K562 (cell line): ENCODE data around the gene UQCRC2. TPM values are rescaled to one million over a fixed set of nuclear protein-coding genes. Genes with fewer than 3 reads are reported as not detected.

Experiments used
- FOXK1 ChIP-seq: sonication (generic); formaldehyde crosslinking; IDR thresholded peaks from 2 replicates; pipeline ENCODE4 v1.8.0; 2022; ENCODE audit warnings: missing genetic modification reagents, mild to moderate bottlenecking, borderline replicate concordance
- HDAC6 ChIP-seq: IDR thresholded peaks from 2 replicates; pipeline ENCODE4 v1.6.1; 2012; ENCODE audit warnings: low read depth, mild to moderate bottlenecking, control low read depth, inconsistent platforms, low read length, moderate library complexity
- KDM5B ChIP-seq: fragments of 200-600 bp; sonication (generic); IDR thresholded peaks from 2 replicates; pipeline ENCODE4 v1.6.1; 2012; ENCODE audit warnings: low read depth, mild to moderate bottlenecking, moderate library complexity, low read length, control low read depth, inconsistent platforms; ENCODE audit not compliant: insufficient replicate concordance
- MAFK ChIP-seq: IDR thresholded peaks from 2 replicates; pipeline ENCODE4 v1.6.1; 2011; ENCODE audit warnings: low read length, improper control_type of control experiment
- MTA2 ChIP-seq: fragments of 450-650 bp; IDR thresholded peaks from 2 replicates; pipeline ENCODE4 v1.6.1; 2016; ENCODE audit warnings: low read depth
- RBM14 ChIP-seq: fragments of 200-400 bp; formaldehyde crosslinking; IDR thresholded peaks from 2 replicates; pipeline ENCODE4 v1.6.1; 2018; ENCODE audit warnings: low read depth, mild to moderate bottlenecking, low read length, moderate library complexity, borderline replicate concordance; ENCODE audit not compliant: insufficient read depth
- SREBF1 ChIP-seq: fragments of 150-350 bp; IDR thresholded peaks from 2 replicates; pipeline ENCODE4 v1.6.1; 2014; ENCODE audit warnings: antibody characterized with exemption, low read depth, low read length, borderline replicate concordance
- SRSF3 ChIP-seq: fragments of 200-400 bp; formaldehyde crosslinking; IDR thresholded peaks from 2 replicates; pipeline ENCODE4 v1.6.1; 2016; ENCODE audit warnings: mild to moderate bottlenecking, low read length, moderate library complexity; ENCODE audit not compliant: insufficient read depth
- XRCC4 ChIP-seq: IDR thresholded peaks from one replicate; pipeline ENCODE4 v1.6.1; 2011; ENCODE audit not compliant: insufficient read depth, insufficient read length; ENCODE audit errors: extremely low read depth
- ZEB2 ChIP-seq: fragments of 450-650 bp; IDR thresholded peaks from 2 replicates; pipeline ENCODE4 v1.6.1; 2016
- ZFPM2 ChIP-seq: fragments of 250-450 bp; sonication (Bioruptor Pico); IDR thresholded peaks from 2 replicates; pipeline ENCODE4 v1.5.1; 2022; ENCODE audit warnings: mild to moderate bottlenecking
- ZNF23 ChIP-seq: fragments of 250-450 bp; sonication (Bioruptor Pico); IDR thresholded peaks from 2 replicates; pipeline ENCODE4 v1.4.0; 2020; ENCODE audit warnings: mild to moderate bottlenecking
- ZNF274 ChIP-seq: IDR thresholded peaks from 2 replicates; pipeline ENCODE4 v1.6.1; 2011; ENCODE audit warnings: low read depth, mild to moderate bottlenecking, low read length, moderate library complexity, borderline replicate concordance
- ZNF282 ChIP-seq: sonication (generic); formaldehyde crosslinking; IDR thresholded peaks from 2 replicates; pipeline ENCODE4 v1.8.1; 2023; ENCODE audit warnings: missing genetic modification reagents
- ZNF699 ChIP-seq: fragments of 250-450 bp; sonication (Bioruptor Pico); IDR thresholded peaks from 2 replicates; pipeline ENCODE4 v1.8.0; 2021; ENCODE audit warnings: mild to moderate bottlenecking, moderate library complexity; ENCODE audit not compliant: insufficient replicate concordance
- ZNF707 ChIP-seq: fragments of 250-450 bp; sonication (Bioruptor Pico); conservative IDR thresholded peaks from 2 replicates; pipeline ENCODE4 v1.8.0; 2022; ENCODE audit warnings: inconsistent platforms, mild to moderate bottlenecking, moderate library complexity
- ZNF830 ChIP-seq: fragments of 250-450 bp; sonication (Bioruptor Pico); IDR thresholded peaks from 2 replicates; pipeline ENCODE4 v1.5.0; 2021; ENCODE audit warnings: mild to moderate bottlenecking
- polyA plus RNA-seq, 8 experiments: library from polyadenylated mRNA; depleted of rRNA in 4 of 8; stranded (reverse) in 5 of 8; unstranded in 3 of 8; fragments of >200 nt; fragmentation: Nextera tagmentation in 2 of 8; fragmentation: Illumina TruSeq in 1 of 8; extraction: Ambion mirVana in 2 of 8; extraction: Trizol in 1 of 8; gene quantifications; 2 replicates each; pipeline versions ENCODE4 v1.2.1 to v1.2.3, GENCODE V29; 2011 to 2014; ENCODE audit warnings: inconsistent platforms in 1 of 8, missing spikeins in 1 of 8
- total RNA-seq, 7 experiments: library from RNA; depleted of rRNA in 6 of 7; stranded (reverse); fragments of >200 nt in 6 of 7; fragmentation: Illumina TruSeq in 2 of 7; extraction: Trizol in 2 of 7; gene quantifications; 2 replicates each; pipeline versions ENCODE4 v1.2.1 to v1.2.3, GENCODE V29; 2011 to 2021; ENCODE audit warnings: low replicate concordance in 1 of 7
- TF ChIP-seq, protein P1 (sequence below): fragments of 250-450 bp; sonication (Bioruptor Pico); IDR thresholded peaks from 2 replicates; pipeline ENCODE4 v1.4.0; 2020; ENCODE audit warnings: mild to moderate bottlenecking, moderate library complexity
- TF ChIP-seq, protein P2 (sequence below), 2 experiments: fragments of 450-650 bp in 1 of 2; sonication (generic) in 1 of 2; formaldehyde crosslinking; conservative IDR thresholded peaks; 2 replicates each; pipeline versions ENCODE4 v1.4.0 to v1.8.1; 2020 to 2022; ENCODE audit warnings: mild to moderate bottlenecking in 1 of 2, missing genetic modification reagents in 1 of 2
- TF ChIP-seq, protein P3 (sequence below): fragments of 450-650 bp; IDR thresholded peaks from 2 replicates; pipeline ENCODE4 v1.6.1; 2016; ENCODE audit warnings: borderline replicate concordance
- TF ChIP-seq, protein P4 (sequence below): fragments of 450-650 bp; formaldehyde crosslinking; IDR thresholded peaks from 2 replicates; pipeline ENCODE4 v1.4.0; 2020; ENCODE audit warnings: mild to moderate bottlenecking

UQCRC2 gene
- total and polyA plus RNA-seq, 9 of the 15 experiments (the other 6 are each of a cell fraction or from before 2014, with no cell fraction given): 177 to 516 (median 319) TPM

DNA sequence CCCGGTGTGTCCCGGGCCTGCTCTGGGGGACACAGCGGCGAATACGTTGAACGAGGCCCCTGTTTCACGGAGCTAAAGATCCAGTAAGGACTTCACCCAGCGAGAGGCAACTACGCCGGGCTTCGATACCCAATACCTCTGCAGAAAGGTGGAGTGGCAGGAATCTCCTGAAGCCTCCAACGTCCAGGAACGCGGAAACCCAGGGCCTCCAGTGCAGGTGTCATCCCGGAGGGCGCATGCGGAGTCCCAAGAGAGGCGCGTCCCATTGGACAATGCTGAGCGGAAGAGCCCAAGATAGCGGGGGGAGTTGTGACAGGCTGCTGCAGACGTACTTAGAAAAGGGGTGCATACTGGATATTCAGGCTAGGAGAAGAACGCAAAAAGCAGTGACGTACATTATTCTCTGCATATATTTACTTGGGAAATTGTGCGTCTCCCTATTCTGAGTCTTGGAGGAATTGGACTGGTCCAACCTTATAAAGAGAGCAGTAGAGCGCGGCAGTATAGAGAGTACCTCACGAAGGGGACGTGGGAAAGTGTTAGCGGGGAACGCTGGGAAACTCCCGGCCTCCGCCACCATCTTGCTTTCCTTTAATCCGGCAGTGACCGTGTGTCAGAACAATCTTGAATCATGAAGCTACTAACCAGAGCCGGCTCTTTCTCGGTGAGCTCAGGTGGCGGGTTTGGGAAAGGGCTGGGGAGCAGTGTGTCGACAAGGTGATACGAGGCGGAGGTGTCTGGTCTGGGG, at the start of gene UQCRC2 (continued):
- TF ChIP-seq, protein P1, sequence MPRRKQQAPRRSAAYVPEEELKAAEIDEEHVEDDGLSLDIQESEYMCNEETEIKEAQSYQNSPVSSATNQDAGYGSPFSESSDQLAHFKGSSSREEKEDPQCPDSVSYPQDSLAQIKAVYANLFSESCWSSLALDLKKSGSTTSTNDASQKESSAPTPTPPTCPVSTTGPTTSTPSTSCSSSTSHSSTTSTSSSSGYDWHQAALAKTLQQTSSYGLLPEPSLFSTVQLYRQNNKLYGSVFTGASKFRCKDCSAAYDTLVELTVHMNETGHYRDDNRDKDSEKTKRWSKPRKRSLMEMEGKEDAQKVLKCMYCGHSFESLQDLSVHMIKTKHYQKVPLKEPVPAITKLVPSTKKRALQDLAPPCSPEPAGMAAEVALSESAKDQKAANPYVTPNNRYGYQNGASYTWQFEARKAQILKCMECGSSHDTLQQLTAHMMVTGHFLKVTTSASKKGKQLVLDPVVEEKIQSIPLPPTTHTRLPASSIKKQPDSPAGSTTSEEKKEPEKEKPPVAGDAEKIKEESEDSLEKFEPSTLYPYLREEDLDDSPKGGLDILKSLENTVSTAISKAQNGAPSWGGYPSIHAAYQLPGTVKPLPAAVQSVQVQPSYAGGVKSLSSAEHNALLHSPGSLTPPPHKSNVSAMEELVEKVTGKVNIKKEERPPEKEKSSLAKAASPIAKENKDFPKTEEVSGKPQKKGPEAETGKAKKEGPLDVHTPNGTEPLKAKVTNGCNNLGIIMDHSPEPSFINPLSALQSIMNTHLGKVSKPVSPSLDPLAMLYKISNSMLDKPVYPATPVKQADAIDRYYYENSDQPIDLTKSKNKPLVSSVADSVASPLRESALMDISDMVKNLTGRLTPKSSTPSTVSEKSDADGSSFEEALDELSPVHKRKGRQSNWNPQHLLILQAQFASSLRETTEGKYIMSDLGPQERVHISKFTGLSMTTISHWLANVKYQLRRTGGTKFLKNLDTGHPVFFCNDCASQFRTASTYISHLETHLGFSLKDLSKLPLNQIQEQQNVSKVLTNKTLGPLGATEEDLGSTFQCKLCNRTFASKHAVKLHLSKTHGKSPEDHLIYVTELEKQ (CRISPR knock-in tag): no peak
- TF ChIP-seq ZNF699 (CRISPR knock-in tag) (no peak), FOXK1 (peak; percentile 60; the same call in 1 of the 2 replicates), ZNF23 (CRISPR knock-in tag) (no peak), ZNF274 (no peak), ZNF830 (CRISPR knock-in tag) (no peak), RBM14 (no peak), ZNF707 (CRISPR knock-in tag) (no peak), MAFK (0 out of 2 replicates have a peak, but pooled peaks have one; percentile 6), SREBF1 (peak; percentile 89), SRSF3 (no peak), ZNF282 (CRISPR knock-in tag) (no peak), XRCC4 (no peak), HDAC6 (no peak), ZFPM2 (CRISPR knock-in tag) (no peak), MTA2 (no peak; the same call in 1 of the 2 replicates), KDM5B (peak; percentile 85), ZEB2 (no peak)
- TF ChIP-seq, protein P2, sequence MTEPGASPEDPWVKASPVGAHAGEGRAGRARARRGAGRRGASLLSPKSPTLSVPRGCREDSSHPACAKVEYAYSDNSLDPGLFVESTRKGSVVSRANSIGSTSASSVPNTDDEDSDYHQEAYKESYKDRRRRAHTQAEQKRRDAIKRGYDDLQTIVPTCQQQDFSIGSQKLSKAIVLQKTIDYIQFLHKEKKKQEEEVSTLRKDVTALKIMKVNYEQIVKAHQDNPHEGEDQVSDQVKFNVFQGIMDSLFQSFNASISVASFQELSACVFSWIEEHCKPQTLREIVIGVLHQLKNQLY (CRISPR knock-in tag; conservative IDR thresholded peaks at IDR 0.05): 0 out of 4 replicates have a peak, but pooled peaks of 1 of the 2 experiments have one; percentile 34
- TF ChIP-seq, protein P3, sequence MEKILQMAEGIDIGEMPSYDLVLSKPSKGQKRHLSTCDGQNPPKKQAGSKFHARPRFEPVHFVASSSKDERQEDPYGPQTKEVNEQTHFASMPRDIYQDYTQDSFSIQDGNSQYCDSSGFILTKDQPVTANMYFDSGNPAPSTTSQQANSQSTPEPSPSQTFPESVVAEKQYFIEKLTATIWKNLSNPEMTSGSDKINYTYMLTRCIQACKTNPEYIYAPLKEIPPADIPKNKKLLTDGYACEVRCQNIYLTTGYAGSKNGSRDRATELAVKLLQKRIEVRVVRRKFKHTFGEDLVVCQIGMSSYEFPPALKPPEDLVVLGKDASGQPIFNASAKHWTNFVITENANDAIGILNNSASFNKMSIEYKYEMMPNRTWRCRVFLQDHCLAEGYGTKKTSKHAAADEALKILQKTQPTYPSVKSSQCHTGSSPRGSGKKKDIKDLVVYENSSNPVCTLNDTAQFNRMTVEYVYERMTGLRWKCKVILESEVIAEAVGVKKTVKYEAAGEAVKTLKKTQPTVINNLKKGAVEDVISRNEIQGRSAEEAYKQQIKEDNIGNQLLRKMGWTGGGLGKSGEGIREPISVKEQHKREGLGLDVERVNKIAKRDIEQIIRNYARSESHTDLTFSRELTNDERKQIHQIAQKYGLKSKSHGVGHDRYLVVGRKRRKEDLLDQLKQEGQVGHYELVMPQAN: peak; percentile 97
- TF ChIP-seq, protein P4, sequence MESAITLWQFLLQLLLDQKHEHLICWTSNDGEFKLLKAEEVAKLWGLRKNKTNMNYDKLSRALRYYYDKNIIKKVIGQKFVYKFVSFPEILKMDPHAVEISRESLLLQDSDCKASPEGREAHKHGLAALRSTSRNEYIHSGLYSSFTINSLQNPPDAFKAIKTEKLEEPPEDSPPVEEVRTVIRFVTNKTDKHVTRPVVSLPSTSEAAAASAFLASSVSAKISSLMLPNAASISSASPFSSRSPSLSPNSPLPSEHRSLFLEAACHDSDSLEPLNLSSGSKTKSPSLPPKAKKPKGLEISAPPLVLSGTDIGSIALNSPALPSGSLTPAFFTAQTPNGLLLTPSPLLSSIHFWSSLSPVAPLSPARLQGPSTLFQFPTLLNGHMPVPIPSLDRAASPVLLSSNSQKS (CRISPR knock-in tag): no peak
